ENCODE data around the gene PLA2G6. TPM values are rescaled to one million over a fixed set of nuclear protein-coding genes. Genes with fewer than 3 reads are reported as not detected.

The PLA2G6 gene
- total RNA-seq, 2 experiments from 2014 or later: 41.1 to 71.4 TPM

GRCh38 chr22:38089474-38089851 lies 92.2 kb downstream of the PLA2G6 start:
- Mint-ChIP-seq H3K4me1 (no peaks in the 10 kb centered on the region), H3K4me3 (no peak overlapping the region), H3K36me3 (no peaks in the 10 kb centered on the region), H3K9me3 (ENCODE audit: low read depth) (no peaks in the 10 kb centered on the region), H3K27ac (no peak overlapping the region), H3K27me3 (peaks cover 11% of the 10 kb centered on the region)
- CTCF ChIA-PET: interaction anchor here (0.6 to 1.0 kb wide), 2 partner anchors 15 to 244 kb away, joined by 3 read pairs; no protein-coding TSS in a partner anchor
- DNase-seq (no peak), ATAC-seq (no peak)

- DNase-seq: no peak
- no peak overlapping the region for H3K4me3 Mint-ChIP-seq
- CTCF ChIA-PET: interaction anchor here (1.0 kb wide), 1 partner anchor 15 kb away, joined by 3 read pairs; no protein-coding TSS in a partner anchor
- H3K9me3 Mint-ChIP-seq (ENCODE audit: low read depth): no peaks in the 10 kb centered on the region
- no peak overlapping the region for H3K27ac Mint-ChIP-seq
- no peaks in the 10 kb centered on the region for H3K4me1 Mint-ChIP-seq
- H3K27me3 Mint-ChIP-seq: peaks cover 11% of the 10 kb centered on the region
- H3K36me3 Mint-ChIP-seq: no peaks in the 10 kb centered on the region
- ATAC-seq: no peak
These were observed 92.8 kb downstream of the PLA2G6 start for GRCh38 chr22:38088629-38089473.

DNA sequence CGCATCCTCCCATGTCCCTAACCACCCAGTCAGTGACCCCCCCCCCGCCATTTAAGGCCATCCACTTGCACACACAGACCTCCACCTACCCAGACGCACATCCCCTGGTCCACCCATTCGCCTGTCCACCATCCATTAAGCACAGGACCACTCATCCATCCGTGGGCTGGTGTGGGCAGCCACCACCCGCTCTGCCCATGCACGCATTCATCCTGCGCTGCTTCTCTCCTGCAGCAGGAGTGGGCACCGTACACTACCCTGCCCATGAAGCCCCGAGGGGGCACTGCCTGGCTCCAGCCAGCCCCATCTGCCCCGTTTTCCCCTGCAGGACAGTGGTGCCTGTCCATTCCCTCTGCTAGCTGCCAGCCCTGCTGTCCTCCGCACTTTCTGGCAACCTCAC lies 93.8 kb downstream of the PLA2G6 start:
- Mint-ChIP-seq H3K27me3 (peaks cover 16% of the 10 kb centered on the region), H3K4me1 (no peaks in the 10 kb centered on the region), H3K27ac (no peak overlapping the region), H3K9me3 (ENCODE audit: low read depth) (no peaks in the 10 kb centered on the region), H3K4me3 (no peak overlapping the region), H3K36me3 (no peaks in the 10 kb centered on the region)
- CTCF ChIA-PET: no interaction called here
- ATAC-seq: no peak
- no peak for DNase-seq

GRCh38 chr22:38086942-38087341 lies 94.7 kb downstream of the PLA2G6 start:
- ATAC-seq: no peak
- Mint-ChIP-seq H3K4me1 (no peaks in the 10 kb centered on the region), H3K4me3 (no peak overlapping the region), H3K27me3 (peaks cover 23% of the 10 kb centered on the region), H3K36me3 (no peaks in the 10 kb centered on the region), H3K27ac (no peak overlapping the region), H3K9me3 (ENCODE audit: low read depth) (no peaks in the 10 kb centered on the region)
- DNase-seq: no peak
- CTCF ChIA-PET: interaction anchor here (0.5 kb wide), 1 partner anchor 18 kb away, joined by 3 read pairs; no protein-coding TSS in a partner anchor

- Mint-ChIP-seq H3K27me3 (peaks cover 27% of the 10 kb centered on the region), H3K36me3 (no peaks in the 10 kb centered on the region), H3K9me3 (ENCODE audit: low read depth) (no peaks in the 10 kb centered on the region), H3K4me3 (no peak overlapping the region), H3K4me1 (peaks cover 4% of the 10 kb centered on the region), H3K27ac (no peak overlapping the region)
- DNase-seq: no peak
- no peak for ATAC-seq
- CTCF ChIA-PET: interaction anchor here (0.5 to 0.6 kb wide), 2 partner anchors 18 to 352 kb away, joined by 3 to 4 read pairs; no protein-coding TSS in a partner anchor
These were observed 95.4 kb downstream of the PLA2G6 start for GRCh38 chr22:38086001-38086845.

DNA sequence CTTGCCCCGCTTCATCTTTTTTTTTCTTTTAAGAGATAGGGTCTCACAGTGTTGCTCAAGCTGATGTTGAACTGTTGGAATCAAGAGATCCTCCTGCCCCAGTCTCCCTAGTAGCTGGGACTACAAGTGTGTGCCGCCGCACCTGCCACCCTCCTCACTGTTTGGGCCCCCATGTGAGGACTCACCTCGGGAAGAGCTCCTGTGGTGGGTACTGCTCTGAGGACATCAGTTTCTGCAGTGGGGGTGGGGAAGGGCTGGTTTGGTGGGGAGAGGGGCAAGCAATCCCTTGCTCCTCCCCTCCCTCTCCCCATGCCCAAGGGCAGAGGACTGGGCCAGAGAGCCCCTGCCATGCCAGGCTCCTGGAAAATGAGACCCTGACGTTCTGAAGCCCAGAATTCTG lies 96.1 kb downstream of the PLA2G6 start:
- CTCF ChIA-PET: interaction anchor here (0.6 kb wide), 1 partner anchor 352 kb away, joined by 4 read pairs; no protein-coding TSS in a partner anchor
- Mint-ChIP-seq H3K27me3 (peaks cover 31% of the 10 kb centered on the region), H3K36me3 (no peaks in the 10 kb centered on the region), H3K27ac (no peak overlapping the region), H3K4me1 (peaks cover 4% of the 10 kb centered on the region), H3K9me3 (ENCODE audit: low read depth) (no peaks in the 10 kb centered on the region), H3K4me3 (no peak overlapping the region)
- DNase-seq (no peak), ATAC-seq (no peak)

GRCh38 chr22:38085056-38085455 lies 96.6 kb downstream of the PLA2G6 start:
- Mint-ChIP-seq H3K27ac (no peak overlapping the region), H3K9me3 (ENCODE audit: low read depth) (no peaks in the 10 kb centered on the region), H3K36me3 (no peaks in the 10 kb centered on the region), H3K27me3 (peaks cover 36% of the 10 kb centered on the region), H3K4me3 (no peak overlapping the region), H3K4me1 (peaks cover 4% of the 10 kb centered on the region)
- CTCF ChIA-PET: no interaction called here
- ATAC-seq: no peak
- DNase-seq: no peak

DNA sequence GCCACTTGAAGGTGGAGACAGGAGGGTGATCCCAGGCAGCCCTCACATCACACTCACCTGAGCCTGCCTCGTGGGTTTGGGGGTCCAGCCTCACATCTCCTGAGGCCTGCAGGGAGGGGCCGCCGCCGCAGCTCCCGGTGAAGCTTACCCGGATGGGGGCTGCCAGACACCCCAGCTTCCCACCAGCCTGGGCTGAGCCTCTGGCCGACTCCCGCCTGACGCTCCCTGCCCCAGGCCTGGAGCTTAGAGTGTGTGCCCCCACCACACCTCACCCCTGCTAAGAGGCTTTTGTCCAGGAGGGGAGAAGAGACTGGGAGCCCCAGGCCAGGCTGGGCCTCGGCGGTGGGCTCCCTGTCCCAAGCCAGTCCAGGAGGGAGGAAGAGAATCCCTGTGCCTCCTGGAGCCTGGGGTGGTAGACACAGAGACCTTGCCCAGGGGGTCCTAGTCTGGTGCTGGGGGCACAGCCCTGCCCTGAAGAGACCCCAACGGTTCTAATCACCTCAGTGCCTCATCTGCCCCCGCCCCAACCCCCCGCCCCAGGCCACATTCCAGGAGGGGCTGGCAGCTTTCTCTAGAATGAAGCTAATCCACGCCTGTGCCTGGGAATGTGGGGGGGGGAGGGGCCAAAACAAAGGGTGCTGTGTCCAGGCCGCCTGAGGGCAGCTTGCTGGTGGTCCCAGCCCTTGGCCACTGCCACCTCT lies 97.5 kb downstream of the PLA2G6 start, which contains the start of gene SLC16A8:
Gene SLC16A8 (minus strand): TSS at position 254 of the 701 bp plus-strand sequence. CDS start 1,311 bp downstream, outside the sequence.
- CTCF ChIA-PET: interaction anchor here (0.6 kb wide), 1 partner anchor 21 kb away, joined by 3 read pairs; no protein-coding TSS in a partner anchor

DNA sequence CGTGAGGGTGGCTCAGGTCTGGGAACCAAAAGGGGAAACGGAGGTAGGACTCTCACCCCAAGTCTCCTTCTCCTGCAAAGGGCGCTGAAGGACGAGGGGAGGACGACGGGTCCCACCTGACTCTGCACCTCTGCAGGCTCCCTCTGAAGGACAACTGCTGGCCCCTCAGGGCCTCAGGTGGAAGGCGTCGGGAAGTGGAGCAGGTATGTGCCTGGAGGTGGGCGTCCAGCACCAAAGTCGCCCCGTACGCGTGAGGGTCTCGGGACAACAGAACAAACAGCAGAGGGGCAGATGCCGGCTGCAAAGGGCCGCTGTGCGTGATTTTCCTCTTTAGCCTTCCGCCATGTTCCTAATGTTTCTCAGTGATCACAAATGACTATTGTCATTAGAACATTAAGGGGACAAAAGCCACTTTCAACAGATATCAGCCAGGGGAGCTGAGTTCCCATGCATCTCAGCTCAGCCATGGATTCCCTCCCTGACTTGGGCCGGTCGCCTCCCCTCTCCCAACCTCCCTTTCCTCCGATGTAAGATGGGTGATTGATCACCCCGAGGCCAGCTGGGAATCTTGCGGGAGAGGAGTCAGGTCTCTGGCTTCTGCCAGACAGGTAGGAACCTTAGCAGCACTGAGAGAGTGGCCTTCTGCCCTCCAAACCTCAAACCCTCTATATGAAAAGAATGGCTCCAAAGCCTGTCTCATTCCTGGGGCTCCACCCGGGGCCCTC lies 98.5 kb downstream of the PLA2G6 start:
- peaks cover 37% of the 10 kb centered on the region for H3K27me3 Mint-ChIP-seq
- no peaks in the 10 kb centered on the region for H3K9me3 Mint-ChIP-seq (ENCODE audit: low read depth)
- H3K36me3 Mint-ChIP-seq: no peaks in the 10 kb centered on the region
- H3K27ac Mint-ChIP-seq: no peak overlapping the region
- CTCF ChIA-PET: interaction anchor here (0.6 kb wide), 1 partner anchor 22 kb away, joined by 3 read pairs; no protein-coding TSS in a partner anchor
- H3K4me3 Mint-ChIP-seq: no peak overlapping the region
- DNase-seq: no peak
- H3K4me1 Mint-ChIP-seq: peaks cover 4% of the 10 kb centered on the region
- no peak for ATAC-seq

More for the DNA sequence above, 97.5 kb downstream of the PLA2G6 start, which contains the start of gene SLC16A8:
- no peak within 1 kb of the TSS for H3K27ac Mint-ChIP-seq
- ATAC-seq (no peak), DNase-seq (no peak)
- no peaks in the 10 kb centered on the region for H3K9me3 Mint-ChIP-seq (ENCODE audit: low read depth)
- H3K4me3 Mint-ChIP-seq: no peak within 1 kb of the TSS
- no peaks in the 10 kb centered on the region for H3K36me3 Mint-ChIP-seq
- H3K4me1 Mint-ChIP-seq: peaks cover 4% of the 10 kb centered on the region
- H3K27me3 Mint-ChIP-seq: peaks cover 40% of the 10 kb centered on the region

DNA sequence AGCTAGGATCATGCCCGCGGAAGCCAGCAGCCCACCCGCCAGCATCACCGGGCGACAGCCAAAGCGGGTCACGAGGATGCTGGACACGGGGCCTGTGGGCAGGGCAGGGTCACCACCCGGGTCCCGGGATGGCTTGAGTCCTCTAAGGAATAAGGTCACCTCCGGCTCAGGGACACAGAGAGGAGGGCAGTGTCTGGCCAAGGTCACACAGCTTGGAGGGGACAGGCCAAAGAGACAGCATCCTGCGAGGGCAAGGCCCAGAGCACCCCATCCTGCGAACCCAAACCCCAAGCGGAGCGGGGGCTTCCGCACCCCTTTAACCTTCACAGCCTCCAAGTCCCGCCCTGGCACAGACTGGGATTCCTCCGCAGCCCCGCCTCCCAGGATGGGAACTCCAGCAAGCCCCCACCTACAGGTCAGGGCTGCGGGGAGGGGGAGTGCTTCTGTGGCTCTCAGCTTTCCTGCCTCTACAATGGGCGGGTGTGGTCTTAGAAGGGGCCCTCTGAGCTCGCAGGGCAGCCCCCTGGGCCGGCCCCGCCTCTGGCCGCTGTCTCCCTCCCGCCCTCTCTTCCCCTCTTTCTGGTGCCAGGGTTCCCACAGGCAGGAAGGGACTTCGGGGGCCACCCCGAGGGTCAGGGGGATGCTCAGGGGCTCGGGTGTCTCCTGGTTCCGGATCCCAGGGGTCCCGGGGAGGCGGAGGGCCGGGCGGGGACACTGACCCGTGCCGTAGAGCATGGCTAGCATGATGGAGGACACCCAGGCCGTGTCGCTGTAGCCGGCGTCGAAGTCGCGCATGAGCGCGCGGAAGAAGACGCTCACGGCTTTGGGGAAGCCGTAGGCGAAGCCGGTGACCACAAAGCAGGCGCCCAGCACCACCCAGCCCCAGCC lies 99.4 kb downstream of the PLA2G6 start:
- ATAC-seq (no peak), DNase-seq (no peak)
- CTCF ChIA-PET: interaction anchor here (0.6 kb wide), 1 partner anchor 128 kb away, joined by 3 read pairs; no protein-coding TSS in a partner anchor
- peaks cover 4% of the 10 kb centered on the region for H3K4me1 Mint-ChIP-seq
- no peak overlapping the region for H3K27ac Mint-ChIP-seq
- no peak overlapping the region for H3K4me3 Mint-ChIP-seq
- no peaks in the 10 kb centered on the region for H3K9me3 Mint-ChIP-seq (ENCODE audit: low read depth)
- peaks cover 31% of the 10 kb centered on the region for H3K27me3 Mint-ChIP-seq
- no peaks in the 10 kb centered on the region for H3K36me3 Mint-ChIP-seq

GRCh38 chr22:38081636-38081940 lies 100.0 kb downstream of the PLA2G6 start:
- Mint-ChIP-seq H3K27ac (no peak overlapping the region), H3K9me3 (ENCODE audit: low read depth) (no peaks in the 10 kb centered on the region), H3K36me3 (no peaks in the 10 kb centered on the region), H3K4me1 (peaks cover 4% of the 10 kb centered on the region), H3K4me3 (no peak overlapping the region), H3K27me3 (peaks cover 31% of the 10 kb centered on the region)
- DNase-seq (no peak), ATAC-seq (no peak)
- CTCF ChIA-PET: interaction anchor here (0.6 kb wide), 1 partner anchor 127 kb away, joined by 3 read pairs; no protein-coding TSS in a partner anchor

All from activated CD8-positive, alpha-beta memory T cell treated with anti-CD3 and anti-CD28 coated beads, Interleukin-2, amount 10 ng/mL, durations not matched to agents 7 days and 5 days (primary cell).